ENCODE data around the gene CHST3. TPM values are rescaled to one million over a fixed set of nuclear protein-coding genes. Genes with fewer than 3 reads are reported as not detected.
"Not testable (repeated sequence)": the region's sequence is repeated elsewhere in the genome, so short reads cannot be mapped to it uniquely, and the experiment has no call there.

Gene CHST3
- total RNA-seq, 1 experiment from 2014 or later: 14.1 TPM

DNA sequence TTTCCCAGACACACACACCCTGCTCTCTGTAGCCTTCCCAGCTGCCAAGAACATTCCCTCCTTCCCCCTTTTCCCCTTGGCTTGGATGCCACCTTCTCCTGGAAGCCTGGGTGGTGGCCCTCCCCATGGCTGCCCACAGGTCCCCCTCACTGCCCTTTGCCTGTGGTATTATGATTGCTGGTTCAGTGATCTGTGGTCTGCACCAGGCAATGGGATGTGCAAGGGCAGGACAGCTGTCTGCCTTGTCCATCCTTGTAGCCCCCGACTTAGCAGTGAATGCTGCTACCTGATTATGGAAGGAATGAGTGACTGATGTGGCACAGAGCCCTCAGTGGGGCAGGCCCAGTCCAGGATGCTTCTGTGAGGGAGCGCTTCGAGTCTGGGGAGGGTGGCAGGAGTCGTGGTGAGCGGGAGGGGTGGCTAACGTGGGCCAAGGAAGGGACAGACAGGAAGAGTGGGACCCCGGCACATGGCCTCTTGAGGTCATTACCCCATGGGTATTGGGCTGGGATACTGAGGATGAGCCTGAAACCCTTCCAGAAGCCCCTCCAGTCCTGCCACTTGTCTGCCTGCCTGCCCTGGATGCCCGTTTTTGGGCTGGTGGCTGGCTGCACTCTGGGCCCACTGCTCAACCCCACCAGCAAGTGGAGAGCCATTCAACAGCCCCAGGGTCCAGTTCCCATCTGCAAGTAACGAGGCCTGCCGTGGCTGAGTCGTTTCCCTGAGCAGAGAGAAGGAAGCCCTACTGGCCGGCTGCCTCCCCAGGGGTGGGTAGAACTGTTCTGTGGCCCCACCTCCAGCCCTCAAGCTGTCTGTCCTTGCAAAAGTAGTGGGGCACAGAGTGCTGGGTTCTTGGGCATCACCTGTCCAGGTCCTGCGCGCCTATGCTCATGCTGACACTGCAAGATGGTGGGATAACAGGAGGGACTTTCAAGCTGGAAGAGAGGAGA lies 8.8 kb downstream of the CHST3 start:
- no peak for DNase-seq (ENCODE audit: low spot score)

DNA sequence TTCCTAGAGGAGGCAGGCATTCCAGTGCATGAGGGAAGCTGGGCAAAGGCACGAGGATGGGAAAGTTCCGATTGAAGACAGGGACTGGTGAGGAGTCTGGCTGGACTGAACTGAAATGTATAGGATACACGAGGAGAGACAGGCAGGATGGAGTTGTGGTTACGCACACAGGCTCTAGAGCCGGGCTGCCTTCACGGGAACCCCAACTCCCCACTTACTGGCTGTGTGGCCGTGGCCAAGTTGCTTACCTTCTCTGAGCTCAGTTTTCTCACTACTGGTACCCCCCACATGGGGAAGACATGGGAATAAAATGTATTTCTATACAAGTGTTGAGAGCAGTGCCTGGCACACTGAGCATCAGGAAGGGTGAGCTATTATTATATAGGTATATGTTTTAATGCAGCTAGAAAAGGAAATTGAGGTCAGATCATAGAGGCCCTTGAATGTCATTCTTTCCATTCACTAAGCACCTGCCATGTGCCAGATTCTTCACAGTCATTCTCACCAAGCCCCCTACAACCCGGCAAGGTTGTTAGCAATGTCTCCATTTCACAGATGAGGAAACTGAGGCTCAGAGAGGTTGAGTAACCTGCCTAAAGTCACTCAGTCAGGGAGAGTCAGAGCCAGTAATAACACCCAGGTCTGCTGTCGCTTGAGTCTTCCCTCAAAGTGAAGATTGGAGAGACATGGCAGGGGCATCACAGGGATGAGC lies 9.7 kb downstream of the CHST3 start:
- DNase-seq (ENCODE audit: low spot score): no peak

DNA sequence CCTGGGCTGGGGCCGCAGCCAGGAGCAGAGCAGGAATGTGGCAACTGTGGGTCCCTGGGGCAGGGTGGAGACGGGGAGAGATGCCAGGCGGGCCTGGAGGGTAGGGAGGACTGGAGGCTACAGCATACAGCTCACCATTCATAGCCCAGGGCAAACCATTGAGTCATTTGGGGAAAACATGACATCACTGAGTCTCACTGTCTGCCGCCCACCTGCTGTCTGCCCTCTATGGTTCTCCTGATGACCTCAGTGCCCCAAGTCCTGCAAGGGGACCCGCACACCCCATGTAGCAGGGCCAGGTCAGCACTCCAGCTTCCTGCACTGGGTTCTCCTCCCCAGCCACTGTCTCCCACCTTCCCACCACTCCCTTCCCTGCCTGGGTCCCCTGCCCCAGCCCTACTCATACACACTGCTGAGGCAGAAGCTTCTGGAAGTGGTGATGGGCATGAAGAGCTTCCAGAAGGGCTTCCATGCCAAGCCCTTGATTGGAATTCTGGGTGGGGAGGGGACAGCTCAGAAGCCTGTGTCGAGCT lies 10.4 kb downstream of the CHST3 start:
- peak; percentile 43 for DNase-seq (ENCODE audit: low spot score)

DNA sequence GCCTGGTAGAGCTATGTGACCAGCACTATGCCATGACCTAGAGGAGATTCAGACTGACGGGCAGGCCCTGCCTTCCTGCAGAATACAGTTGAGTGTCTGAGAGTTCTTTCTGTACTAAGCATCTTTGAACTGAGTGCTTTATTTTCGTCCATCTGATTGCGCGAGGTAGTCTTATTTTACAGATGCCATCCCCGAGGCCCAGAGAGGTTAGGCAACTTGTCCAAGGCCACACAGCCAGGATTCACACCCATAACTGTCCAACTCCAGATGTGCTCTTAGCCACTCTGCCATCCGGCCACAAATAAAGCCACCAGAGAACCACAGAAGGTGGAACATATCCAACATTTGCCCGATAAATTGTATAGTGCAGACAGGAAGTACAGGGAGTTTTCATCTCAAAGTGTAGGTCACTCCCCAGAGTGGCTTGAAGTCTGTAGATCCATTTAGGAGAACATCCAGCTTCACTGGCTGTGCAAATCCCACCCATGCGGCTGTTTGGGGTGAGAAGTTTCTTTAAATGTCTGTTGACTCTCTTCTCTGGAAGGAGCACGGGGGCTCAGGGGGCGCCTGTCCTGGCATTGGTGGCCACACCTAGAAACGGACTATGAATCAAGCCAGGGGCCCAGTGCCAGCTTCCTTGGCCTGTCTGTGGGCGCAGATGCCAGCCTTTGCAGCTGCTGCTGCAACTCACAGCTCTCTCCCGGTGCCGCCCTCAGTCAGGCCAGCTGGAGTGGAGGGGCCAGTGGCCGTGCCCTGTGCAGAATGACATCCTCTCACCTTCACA lies 11.1 kb downstream of the CHST3 start:
- DNase-seq (ENCODE audit: low spot score): no peak

DNA sequence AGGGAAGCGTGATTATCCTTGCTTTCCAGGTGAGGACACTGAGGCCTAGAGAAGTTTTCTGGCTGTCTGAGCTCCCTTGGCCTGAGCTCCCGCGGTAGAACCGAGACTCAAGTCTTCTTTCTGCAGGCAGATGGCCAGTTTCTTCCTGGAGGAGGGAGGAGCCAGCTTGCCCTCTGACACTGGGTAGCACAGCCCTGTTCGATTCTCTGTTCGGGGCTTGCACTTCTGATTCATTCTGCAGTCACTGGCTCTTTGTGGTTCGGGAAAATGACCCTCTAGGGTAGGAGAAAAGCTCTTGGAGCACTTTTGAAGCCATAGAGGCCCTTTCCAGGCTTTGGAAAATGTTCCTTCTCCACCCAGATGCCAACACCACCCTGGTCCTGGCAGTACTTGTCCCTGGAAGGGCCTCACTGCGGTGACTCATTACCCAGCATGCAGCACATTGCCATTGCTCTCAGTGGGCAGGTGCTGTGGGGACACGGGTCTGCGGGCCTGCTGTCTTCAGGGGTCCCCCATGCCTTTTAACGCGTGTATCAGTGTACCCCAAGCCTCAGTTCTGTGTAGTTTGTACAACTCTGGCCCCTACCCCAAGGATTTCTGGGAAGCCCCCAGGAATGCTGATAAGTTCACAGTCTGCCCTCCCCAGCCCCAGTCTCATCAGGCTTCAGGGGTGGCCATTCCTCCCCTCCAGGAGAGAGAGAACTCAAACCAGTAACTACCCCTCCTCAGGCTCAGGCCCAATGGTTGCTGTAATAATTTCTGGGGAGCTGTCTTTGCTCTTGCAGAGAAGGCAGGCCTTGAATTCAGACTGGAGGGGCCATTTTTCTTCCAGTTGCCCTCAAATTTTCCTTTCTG lies 11.9 kb downstream of the CHST3 start:
- DNase-seq (ENCODE audit: low spot score): peak; percentile 74

DNA sequence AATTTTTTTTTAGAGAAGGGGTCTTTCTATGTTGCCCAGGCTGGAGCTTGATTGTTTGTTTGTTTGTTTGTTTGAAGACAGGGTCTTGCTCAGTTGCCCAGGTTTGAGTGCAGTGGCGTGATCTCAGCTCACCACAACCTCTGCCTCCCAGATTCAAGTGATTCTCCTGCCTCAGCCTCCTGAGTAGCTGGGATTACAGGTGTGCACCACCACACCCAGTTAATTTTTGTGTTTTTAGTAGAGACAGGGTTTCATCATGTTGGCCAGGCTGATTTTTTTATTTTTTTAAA lies 13.4 kb downstream of the CHST3 start:
- DNase-seq (ENCODE audit: low spot score): not testable (repeated sequence)

DNA sequence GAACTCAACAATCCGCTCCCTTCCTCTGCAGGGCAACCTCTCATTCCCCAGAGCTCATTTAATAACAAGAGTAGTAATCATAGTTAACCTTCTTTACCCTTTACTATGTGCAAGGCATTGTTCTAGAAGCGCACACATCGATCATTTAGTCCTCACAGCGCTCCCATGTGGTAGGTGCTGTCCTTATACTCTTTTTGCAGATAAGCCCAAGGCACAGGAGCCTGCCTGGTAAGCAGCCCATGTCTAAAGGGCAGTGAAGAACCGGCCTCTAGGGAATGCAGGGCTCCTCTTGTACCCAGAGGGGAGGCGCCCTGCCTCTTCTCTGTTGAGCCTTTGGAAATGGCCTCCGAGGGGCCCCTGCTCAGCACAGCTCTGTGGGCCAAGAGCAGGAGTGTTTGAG lies 14.3 kb downstream of the CHST3 start:
- peak; percentile 28 for DNase-seq (ENCODE audit: low spot score)

DNA sequence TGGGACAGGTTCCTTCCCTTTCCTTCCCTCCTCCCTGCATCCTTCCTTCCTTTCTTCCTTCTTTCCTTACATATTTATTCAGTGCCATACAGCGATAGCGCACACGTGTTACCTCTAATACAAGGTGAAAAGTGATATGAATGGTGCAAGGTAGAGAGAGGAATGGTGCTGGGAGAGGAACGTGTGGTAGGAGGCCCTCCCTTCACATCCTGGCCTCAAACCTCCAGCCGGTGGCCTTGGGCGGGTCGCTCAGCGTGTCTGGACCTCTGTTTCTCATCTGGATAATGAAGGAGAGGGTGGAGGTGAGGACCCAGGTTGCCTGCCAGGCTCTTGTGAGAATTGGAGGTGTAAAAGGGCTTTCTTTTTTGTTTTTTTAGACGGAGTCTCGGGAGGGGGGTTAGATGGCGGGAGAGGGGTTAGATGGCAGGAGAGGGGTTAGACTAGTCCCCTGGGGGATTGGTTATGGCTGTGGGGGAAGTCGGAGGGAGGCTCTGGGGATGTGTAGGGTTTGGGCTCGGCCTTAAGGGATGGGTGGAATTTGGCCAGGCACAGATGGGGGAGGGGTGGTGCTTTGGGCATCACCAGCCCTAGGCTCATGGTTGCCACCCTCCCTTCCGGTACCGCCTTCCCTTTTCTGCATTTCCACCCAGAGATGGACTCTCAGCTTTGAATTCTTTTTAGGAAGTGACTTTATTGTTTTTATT lies 14.9 kb downstream of the CHST3 start:
- DNase-seq (ENCODE audit: low spot score): no peak

DNA sequence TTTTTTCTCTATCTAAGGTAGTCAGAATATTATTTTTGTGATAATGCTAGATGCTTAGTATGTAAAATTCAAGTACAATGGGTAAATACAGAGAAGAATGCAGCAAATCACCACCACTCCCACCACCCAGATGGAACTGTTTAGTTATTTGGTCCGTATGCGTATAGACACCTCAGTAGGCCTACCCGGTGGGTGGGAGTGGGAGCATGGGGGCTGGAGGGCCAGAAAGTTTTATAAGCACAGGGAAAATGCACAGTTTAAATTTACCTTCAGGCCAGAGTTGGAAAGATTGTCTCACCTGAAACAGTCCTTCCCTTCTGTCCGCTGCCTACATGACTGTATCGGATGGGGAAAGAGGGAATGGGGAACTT lies 15.5 kb downstream of the CHST3 start:
- DNase-seq (ENCODE audit: low spot score): no peak

DNA sequence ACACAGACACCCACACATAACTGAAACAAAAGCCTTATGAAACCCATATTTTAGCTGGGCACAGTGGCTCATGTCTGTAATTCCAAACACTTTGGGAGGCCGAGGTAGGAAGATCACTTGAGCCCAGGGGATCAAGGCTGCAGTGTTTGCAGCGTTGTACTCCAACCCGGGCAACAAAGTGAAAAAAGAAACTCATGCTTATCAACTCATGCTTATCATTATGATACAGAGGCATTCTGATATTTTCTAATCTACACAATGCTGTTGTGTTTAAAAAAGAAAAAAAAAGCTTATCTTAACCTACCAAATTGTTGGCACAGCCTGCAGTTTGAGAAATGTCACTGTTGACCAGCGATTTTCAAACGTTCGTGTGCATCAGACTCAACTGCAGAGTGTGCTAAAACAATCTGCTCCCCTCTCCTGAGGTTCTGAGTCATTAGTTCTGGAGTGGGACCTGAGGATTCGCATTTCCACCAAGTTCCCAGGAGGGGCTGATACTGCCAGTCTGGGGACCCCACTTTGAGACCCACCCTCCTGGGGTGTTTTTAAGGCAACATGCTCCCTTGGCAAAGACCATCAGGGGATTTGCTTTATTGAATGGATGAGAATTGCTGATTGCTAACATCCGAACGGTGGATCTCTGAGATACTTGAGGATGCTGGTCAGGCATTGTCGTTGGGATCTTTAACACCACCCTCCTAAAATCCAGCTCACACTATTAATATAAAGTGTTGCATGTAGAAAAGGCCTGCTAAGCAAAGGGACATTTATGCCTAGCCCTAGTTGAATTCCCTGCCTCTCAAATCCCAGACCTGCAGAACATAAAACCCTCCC lies 16.2 kb downstream of the CHST3 start:
- DNase-seq (ENCODE audit: low spot score): no peak

DNA sequence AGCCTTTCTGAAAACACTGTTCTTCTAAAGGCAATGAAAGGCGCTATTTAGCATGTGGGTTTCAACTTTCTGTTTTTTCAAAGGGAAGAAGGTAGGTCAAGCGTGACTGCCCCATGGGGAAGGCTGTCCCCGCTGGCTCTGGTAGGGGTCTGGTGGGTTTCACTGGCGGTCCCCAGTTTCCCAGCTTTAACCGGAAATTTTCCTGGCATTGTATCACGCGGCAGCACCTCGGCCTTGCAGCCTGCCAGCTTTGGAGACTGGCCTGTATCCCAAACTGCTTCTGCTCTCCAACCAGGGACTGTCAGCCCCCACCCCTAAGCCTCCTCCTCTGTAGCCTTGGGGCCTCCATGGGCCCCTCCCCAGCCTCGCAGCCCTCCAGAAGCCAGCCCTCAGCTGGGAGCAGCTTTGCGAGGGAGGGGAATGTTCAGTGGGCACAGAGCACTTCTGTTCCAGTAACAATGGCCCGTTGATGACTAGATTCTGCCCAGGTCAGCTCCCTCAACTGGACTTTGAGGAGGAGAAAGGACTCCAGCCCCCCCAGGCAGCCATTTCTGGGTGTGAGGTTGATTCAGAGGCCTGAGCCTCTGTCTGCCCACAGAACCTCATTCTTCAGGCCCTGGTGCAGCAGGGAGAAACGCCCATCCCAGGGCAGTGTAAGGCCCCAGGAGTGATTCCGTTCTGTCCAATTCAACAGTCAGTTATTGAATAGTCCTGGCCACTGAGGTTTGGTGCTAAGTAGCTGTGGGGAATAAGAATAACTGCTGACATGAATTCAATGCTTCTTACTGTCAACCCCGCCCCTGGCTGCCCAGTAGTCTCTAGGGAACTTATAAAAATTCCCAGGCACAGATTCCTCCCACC lies 17.1 kb downstream of the CHST3 start:
- DNase-seq (ENCODE audit: low spot score): no peak

DNA sequence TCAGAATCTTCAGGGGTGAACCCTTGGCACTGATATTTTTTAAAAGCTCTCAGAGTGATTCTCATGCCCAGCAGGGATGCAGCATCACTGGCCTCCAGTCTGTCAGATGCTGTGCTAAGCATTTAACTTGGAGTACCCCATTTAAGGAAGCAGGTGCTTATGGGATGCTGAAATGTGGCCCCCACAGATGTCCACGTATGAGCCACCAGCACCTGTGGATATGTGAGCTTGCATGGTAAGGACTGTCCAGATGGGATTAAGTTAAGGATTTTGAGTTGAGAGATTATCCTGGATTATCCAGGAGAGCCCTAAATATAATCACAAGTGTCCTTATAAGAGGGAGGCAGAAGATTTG lies 17.7 kb downstream of the CHST3 start:
- DNase-seq (ENCODE audit: low spot score): no peak

DNA sequence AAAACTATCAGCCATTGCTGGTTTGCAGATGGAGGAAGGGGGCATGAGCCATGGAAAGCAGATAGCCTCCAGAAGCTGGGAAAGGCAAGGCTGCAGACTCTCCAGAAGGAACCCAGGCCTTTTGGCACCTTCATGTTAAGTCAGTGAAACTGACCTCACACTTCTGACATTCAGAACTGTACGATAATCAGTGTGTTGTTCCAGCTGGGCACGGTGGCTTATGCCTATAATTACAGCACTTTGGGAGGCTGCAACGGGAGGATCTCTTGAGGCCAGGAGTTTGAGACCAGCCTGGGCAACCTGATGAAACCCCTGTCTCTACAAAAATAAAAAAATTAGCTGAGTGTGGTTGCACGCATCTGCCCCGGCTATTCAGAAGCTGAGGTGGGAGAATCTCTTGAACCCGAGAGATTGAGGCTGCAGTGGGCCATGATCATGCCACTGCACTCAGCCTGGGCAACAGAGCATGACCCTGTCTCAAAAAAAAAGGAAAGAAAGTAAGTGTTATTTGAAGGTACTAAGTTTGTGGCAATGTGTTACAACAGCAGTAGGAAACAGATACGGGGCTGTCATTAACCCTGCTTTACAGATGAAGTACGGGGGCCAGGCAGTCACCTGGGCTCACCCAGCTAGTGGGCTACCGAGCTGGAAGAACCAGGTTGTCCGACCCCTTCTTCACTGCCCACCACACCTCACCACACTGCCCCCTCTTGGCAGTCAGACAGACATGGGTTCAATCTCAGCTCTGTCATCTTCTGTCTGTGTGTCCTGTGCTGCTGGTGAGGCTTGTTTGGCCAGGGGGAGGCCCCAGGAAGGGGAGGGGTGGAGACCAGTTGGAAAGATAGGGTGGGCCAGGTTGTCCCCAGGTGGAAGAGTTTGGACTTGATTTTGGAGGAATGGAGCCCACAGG lies 18.3 kb downstream of the CHST3 start:
- no peak for DNase-seq (ENCODE audit: low spot score)

DNA sequence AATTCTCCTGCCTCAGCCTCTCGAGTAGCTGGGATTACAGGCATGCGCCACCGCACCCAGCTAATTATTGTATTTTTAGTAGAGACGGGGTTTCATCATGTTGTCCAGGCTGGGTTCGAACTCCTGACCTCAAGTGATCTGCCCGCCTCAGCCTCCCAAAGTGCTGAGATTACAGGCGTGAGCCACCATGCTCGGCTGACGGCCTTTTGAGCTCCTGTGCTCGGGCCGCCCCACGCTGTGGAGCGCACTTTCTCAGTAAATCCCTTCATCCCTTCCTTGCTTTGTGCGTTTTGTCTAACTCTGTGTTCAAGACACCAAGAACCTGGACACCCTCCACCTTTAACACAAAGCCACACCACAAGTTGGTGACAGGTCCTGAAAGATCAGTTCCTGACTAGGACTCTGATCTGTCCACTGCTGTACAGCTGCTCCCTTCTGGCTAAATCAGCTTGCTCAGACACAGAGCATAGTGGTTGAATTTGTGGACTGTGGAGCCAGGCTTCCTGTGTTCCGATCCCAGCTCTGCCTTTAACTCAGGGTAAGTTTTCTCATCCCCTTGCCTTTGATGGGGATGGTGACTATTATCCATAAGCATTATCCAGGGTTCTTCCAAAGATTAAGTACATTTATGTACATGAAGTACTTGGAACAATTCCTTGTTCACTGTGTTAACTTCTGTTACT lies 20.1 kb downstream of the CHST3 start:
- DNase-seq (ENCODE audit: low spot score): no peak

DNA sequence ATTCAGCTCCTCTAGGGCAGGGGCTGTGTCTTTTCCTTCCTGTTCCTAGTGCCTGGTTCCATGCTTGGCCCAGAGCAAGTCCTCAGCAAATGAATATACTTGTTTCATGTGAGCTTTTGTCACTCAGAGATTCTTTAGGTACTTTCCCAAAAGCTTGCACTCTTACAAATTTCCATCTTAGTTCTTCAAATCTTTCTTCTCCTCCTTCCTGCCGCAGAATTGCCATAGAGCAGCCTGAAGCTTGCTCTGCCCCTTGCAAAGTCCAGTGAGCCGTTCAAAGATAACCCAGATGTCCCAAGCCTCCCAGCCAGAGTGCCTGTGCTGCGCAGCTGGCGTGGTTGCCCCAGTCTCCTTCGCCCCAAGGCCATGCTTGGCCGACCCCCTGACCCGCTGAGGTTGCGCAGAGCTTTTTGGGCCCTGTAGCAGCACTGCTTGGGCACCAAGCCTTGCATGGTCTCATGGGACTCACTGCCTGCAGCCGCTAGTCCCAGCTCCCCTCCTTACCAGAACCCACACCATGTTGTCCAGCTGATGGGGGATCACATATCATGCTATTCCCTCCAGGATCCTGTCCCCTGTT lies 20.7 kb downstream of the CHST3 start:
- DNase-seq (ENCODE audit: low spot score): no peak

DNA sequence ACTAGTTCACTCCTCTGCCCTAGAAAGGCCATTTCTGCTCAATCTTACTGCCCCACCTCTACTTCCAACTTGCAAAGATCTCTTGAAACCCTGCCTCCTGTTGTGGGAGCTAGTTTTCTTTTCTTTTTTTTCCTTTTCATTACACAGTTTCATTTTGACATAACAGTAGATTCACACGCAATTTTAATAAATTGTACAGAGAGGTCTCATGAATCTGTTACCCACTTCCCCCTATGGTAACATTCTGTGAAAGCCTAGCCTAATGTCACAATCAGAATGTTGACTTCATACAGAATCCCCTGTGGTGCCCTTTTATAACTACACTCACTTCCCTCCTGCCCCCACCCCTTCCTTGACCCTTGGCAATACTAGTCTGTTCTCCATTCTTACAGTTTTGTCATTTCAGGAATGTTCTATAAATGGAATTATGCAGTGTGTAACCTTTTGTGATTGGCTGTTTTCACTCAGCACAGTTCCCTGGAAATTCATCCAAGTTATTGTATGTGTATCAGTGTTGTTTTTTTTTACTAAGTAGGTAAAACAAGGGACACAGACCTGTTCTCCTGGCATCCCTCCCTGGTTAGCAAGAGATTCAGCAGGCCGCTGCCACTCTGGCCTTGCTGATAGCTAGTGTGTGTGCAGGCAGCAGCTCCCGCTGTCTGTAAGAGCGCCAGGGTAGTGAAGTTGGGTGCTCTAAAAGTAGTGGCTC lies 21.5 kb downstream of the CHST3 start:
- DNase-seq (ENCODE audit: low spot score): no peak
